Activated CD4-positive, alpha-beta T cell treated with anti-CD3 and anti-CD28 coated beads for 1 hour (primary cell): Measurements from ENCODE around the gene SDK1.

Source experiments
- DNase-seq: peaks from one replicate; pipeline ENCODE4 v3.0.0-alpha.2; 2020

SDK1 gene

DNA sequence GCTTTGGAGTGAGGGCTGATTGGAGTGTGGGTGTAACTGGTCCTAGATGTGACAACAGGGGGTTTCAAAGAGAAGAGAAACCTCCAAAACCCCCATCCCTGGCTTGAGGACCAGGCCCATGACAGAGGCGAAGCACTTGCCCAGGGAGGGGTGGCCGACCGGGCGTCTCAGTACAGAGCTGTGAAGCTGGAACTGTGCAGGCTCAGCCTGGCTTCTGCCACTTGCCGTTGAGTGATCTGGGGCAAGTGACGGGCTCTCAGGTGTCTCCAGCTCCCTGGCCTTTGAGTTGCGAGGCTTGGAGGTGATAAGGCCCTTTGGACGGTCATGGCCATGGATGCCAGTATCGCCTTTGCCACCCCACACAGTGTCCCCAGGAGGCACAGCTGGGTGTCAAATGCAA is 849.7 kb downstream of the SDK1 start:
- no peak for DNase-seq

DNA sequence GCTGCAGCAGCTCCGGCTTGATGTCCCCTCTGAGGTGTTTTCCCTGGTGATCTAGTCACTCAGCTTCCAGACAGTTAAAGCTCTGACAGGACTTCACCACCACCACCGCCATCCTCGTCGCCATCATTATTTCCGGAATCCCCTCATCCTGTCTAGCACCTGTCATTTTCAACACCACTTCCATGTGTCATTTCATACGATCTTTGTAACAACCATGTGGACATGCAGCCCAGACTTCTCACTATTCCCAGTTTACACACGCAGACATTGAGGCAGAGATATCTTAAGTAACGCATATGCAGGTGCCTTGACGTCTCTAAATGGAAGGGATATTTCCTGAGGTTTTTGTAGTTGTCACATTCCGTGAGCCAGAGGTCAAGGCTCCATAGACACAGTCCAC is 850.5 kb downstream of the SDK1 start:
- DNase-seq = no peak

DNA sequence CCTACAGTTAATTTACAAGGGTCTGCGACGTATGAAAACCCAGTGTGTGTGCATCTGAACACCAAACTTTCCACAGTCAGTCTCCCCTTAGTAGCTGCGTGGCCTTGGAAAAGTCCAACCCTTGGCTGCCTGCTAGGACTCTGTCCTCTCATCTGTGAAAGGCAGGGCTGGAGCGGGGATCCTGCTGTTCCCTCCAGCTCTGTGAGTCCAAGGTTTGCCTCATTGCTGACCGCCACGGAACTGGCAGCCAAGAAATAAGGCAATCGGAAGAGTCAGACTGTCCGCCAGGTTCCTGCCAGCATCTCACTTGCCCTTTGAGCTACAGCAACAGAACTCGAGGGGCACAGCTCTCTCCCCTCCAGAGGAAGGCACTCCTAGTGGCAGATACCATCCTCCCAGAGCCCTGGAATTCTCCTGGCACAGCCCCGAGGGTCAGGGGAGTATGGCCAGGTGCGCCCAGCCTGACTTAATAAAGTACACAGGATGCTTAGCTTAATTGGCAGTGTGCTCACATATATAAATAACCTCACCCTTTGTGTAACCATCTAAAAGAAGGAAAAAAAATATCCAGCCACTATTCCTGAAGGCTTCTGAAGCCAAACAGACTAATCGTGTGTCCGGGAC is 851.0 kb downstream of the SDK1 start:
- no peak for DNase-seq

DNA sequence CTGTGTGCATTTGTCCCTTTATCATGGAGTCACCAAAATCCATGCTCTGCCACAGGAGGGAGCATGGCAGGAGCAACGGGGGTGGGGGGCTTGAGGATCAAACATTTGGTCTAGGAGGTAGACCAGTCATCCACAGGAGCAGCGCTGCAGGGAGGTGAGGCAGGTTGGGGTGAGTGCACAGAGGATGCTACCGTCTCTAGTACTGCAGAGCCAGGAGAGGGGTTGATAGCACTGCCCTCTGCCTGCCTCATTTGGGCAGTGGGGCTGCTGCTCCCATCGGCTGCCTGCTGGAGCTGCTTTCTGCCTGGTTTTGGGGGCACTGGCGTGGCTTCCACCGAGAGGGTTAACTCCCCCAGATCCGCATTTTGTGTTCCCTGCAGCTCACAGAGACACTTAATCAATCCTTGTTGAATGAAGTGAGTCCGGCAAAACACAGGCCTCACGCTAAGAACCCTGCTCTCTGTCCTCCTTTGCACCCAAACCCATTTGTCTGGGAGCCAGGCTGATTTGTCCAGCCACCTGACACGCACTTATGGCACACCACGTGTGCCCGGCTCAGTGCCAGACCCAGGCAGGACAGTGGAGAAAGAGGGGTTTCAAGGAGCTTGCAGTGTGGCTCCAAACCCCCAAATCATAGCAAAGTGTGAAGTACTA is 854.0 kb downstream of the SDK1 start:
- no peak for DNase-seq

DNA sequence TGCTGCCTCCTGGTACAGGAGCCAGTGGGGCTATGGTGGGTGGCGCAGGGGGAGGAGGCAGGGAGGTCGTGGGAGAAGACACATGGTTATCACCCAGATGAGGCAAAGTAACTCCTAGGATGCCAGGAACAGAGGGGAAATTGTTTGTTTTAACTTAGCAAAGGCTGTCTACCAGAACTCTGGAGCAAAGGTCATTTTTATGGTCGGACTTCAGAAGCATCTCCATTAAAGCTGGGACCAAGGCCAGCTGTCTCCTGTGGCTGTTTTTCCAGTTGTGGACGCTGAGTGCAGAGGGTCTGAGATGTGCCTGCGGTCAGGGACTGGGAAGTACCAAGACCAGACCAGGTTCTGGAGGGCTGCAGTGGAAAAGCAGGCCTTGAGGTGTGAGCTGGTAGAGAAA is 855.1 kb downstream of the SDK1 start:
- DNase-seq = no peak

DNA sequence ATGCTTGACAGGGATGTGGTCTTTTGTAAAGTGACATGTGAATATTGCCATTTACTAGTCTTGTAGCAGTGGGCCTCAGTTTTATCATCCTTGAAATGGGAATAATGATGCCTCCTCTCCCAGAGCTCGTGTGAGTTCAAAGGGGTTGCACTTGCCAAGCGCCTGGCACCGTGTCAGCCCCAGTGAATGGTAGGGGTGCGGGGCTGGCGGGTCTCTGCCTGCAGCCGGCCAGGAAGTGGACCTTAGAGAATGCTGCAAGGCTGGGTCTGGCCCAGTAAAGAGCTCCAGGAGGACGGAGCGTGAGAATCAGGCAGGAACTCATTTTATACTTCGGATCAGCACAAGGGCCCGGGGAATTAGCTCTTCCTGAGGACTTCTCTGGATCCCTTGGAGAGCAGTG is 856.6 kb downstream of the SDK1 start:
- DNase-seq = no peak

DNA sequence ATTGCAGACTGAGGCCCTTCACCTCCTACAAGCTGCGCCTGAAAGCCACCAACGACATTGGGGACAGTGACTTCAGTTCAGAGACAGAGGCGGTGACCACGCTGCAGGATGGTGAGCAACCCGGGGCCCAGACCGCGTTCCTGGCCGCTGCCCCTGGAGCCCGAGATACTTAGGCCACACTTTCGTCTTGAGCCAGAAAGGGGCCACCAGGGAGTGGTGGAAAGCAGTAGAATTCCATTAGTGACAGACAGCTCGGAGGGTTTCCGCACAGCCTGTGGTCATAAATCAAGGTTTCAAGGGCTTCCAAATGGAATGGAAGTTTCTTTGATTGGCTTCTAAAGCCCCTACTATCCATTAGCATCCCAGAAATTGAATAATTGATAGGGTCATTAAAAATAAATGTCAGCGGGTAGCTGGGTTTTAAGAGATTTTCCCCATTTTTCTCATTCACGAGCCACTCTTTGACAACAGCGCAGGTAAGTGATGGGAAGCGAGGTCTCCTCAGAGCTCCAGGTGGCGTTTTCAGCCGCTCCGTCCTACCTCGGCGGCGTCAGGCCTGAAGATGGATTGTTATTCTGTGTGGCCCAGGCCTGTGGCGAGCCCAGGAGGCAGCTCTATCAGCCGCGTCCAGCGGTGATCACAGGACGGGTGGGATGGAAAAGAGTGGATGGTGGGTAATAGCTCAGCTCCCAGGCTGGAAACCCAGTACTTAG is 857.5 kb downstream of the SDK1 start:
- DNase-seq = no peak

DNA sequence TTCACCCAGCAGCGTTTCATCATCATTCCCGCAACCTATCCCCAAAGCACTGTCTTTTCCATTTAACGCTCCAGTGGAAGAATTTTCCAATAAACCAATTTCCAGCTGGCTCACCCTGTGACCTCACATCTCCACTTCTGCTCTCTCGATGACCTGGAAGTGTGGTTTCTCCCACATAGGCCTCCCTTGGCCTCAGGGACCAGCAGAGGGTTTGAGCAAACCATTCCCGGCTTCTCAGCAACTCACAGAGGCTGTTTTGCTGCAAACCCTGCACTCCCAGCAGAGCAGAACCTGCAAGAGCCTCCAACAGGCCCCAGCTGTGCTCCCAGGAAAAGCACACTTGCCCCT is 858.1 kb downstream of the SDK1 start:
- no peak for DNase-seq

DNA sequence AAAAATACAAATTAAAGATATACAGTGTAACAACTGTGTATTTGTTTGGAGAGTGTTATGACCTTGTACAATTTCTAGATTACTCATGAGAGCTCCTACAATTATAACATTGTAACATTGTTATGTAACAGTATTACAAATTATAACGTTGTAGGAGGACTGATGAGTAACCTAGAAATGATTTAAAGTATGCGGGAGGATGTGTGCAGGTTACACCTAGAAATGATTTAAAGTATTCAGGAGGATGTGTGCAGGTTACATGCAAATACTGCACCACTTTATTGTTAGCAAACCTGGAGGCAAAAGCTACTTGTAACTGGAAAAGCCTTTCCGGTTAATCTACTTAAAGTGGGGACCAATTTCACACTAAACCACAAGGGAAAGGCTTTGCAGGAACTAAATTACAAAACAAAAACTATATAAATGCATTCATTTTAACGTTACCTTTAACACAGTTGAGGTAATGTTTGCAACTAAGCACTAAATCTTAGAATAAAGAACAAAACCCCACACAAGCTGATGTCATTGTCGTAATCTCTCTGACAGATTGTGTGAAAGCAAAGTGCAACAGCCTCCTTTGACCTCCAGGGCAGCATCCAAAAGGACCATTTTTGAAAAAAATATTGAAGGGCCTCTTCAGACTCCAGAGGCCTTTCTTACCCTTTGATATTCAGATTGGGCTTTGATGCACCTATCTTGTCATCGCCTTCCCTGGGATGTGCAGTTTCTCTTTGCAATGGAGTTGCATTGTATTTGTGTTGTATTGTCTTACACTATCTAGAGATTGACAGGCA is 858.9 kb downstream of the SDK1 start:
- no peak for DNase-seq

DNA sequence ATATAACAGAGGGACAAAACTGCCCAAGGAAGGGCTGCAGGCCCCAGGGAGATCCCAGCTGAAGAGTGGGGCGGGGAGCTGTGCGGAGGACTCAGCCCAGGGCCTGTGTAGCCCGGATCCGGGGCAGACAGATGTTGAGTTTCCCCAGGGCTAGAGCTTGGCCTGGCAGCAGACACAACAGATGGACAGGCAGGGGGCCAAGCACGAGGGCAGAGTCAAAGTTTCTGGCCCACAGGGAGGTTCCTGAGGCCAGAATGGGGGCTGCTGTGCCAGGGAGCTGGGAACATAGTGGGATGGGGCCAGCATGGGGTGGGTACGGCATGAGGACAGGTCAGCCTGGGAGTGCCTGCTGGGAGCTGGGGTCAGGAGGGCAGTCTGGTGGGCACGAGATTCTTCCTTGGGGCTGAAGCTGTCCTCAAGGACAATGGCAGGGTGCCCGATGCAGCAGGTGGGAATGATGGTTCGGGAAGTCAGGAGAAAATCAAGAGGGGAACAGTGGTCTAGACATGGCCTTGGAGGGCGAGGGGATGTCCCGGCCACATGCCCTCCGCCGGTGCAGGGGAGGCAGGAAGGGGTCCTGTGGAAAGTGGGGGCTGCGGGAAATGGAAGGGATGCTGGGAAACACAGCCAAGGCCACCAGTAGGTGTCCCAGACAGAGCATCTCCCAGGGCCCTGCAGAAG is 862.0 kb downstream of the SDK1 start:
- DNase-seq = no peak

DNA sequence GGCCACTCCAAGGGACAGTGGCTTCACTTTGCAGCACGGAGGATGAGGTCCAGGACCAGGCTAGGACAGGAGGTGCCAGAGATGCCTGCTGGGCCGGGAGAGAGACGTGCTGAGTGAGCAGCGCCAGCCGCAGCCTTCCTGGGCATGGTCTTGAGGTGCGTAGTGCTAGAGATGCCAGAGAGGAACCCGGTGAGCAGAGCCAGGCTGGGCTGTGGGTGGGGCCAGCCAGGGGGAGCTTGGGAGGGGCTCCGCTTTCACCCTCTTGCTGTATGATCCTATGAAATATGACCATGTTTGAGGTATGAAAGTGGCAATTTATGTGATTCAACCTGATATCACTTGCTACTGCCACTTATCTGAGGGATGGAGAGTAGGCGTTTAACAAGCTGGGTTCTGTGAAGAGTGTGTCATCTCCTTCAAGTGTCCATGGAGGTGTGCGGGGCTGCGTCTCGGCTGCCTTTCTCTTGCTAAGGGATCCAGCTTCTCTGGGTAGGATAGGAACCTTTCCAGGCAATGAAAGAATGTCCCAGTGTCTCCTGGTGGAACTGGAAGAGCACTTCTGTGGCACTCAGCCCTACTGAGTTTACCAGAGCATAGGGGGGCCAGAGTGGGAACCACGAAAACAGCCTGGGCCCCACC is 862.6 kb downstream of the SDK1 start:
- DNase-seq = no peak

DNA sequence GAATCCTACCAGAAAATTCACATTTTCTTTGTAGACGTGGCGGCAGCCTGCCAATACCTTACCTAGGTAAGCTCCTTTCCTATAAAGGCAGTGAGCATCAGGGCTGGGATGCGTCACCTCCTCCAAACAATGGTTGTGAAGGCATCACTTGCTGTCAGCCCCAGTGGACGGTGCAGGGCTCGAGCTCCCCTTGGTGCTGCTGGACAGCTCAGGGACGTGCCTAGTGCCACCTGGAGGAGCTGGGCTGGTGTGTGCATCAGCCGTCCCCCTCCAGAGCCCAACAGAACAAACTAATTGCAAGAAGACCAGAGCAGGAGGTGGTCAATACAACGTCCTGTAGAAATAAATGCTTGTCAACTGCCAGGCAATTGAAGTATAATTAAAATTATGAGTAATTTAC is 863.5 kb downstream of the SDK1 start:
- no peak for DNase-seq

DNA sequence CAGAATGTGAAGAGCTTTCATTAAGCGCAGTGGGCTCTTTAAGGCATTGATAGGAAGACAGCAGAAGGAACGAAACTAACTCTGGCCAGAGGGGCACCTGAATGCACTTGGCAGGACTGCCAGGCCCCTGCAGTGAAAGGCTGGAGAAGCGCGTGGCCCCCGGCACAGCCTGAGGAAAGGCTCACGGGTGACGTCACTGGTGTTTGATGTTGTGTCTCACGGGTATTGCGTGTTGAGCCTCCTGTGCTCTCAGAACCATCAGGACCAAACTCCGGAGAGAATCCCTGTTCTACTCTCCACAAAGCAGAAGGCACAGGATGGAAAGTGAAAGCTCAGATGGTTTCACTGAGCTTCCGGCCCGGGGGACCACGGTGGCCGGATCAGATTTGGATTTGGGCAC is 865.3 kb downstream of the SDK1 start:
- DNase-seq = no peak

DNA sequence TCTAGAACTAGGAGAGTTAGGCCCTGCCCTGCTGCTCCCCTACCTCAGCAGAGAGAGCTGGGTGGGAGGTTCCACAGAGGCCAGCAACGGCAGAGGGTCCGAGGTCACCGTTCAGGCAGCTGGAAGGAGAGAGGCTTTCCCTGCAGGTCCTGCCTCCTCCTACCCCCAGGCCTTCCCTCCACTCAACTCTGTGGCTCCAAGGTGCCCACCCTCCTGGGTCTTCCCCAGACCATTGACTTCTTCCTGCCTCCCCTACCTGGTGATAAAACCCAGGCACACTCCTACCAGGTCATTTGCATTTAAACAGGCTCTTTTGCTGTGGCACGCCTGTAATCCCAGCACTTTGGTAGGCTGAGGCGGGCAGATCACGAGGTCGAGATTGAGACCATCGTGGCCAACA is 865.8 kb downstream of the SDK1 start:
- no peak for DNase-seq

DNA sequence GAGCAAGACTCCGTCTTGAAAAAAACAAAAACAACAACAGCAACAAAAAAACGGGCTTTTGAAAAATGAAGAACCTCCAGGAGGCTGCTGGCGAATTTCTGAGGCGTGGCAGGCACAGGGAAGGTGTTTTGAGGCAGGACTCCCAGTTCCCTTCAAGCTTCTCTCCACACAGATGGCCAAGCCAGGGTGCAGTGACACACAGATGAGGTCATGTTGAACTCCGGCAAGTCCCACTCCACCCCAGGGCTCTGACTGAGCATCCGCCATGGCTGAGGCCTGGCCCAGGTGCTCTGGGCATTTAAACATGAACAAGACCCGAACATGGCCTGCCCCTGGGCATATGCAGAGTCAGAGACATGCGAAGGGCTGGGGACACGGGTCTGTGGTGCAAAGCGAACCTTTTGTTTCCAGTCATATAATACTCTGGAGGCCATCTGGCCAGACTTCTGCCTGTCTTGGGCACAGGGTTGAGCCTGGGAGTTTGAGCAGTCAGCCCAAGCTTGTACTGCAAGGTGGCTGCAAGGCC is 866.4 kb downstream of the SDK1 start:
- no peak for DNase-seq

DNA sequence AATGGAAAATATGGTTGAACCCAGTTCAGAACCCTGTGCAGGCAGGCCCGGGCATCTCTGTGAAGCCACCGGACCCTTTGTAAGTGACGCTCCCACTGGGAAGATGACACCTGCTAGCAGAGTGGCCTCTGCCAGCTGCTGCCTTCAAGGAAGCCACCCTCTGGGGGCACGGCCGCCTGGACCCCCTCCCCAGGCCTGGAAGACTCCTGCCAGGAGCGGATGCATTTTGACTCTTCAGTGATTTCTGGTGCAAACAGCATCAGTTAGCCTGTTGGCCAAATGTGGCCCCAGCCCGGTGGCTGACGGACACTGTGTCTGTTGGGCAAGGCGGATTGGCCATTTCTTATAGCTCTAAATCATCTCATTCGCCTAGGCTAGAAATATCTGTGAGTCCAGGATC is 867.0 kb downstream of the SDK1 start:
- DNase-seq = no peak

DNA sequence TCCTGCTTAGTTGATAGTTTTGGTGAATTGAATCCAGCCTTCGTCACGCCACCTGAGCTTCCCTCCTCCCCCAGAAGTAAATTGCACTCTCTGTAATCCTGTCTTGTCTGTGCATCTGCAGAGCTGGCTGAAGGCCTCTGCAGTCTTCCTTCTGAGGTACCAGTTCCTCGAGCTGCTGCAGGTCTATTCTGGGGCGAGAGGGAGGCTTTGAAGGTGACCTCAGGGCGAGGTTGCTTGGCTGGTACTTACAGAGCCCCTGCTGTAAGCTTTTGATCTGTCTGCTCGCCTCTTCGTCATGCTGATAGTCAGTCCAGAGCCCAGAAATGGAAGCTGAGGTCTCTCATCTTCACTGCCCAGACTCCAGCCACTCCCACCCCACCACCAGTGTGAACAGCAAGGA is 867.5 kb downstream of the SDK1 start:
- DNase-seq = no peak

DNA sequence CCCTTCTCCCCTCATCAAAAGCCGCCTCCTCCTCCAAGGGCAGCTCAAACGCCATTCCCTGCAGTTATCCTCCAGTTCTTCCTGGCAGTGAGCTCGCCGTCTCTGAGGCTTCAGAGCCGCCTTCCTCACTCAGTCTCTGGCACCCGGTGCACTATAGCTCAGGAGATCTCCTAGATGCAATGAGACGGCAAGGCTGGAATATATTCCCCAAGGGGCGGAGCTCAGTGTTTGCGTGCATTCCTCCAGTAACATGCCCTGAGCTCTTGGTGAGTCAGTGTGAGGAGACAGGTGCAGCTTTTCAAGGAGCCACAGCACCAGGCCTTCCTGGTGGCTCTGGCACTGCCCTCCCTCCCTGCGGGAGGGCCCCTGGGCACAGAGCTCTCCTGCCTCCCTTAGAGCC is 868.4 kb downstream of the SDK1 start:
- DNase-seq = no peak

DNA sequence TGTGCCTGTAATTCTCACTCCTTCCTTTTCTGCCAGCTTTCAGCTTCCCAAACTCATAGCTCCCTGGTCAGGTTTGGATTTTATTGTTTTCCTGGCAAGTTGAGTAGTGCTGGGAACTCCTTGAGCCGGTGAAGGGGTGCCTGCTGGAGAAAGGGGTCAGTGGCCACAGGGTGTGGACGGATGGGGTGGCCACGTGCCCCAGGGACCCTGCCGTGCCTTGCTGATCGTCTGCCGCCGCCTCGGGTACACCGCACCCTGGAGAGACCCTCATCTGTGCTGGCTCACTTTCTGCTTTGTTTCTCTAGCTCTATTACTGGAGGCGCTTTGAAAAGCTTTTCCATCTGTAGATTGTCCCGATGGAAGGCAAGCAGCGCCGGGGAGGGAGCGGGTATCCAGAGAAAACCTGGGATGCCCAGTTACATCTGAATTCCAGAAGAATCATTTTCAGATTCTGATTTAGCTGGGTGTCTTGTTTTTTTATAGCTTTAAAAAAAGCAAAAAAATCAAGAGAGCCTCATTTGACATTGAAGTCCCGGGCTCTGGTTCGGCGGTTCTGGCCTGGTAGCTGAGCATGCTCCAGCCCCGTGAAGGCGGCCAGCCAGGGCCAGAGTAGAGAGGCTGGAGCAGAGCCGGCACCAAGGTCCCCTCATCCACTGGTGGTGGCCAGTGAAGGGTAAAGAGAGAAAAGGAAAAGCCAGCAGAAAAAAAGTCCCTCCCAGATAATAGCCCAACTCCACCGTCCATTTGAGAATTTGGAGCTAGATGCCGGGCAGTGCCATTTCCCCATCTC is 870.1 kb downstream of the SDK1 start:
- no peak for DNase-seq

DNA sequence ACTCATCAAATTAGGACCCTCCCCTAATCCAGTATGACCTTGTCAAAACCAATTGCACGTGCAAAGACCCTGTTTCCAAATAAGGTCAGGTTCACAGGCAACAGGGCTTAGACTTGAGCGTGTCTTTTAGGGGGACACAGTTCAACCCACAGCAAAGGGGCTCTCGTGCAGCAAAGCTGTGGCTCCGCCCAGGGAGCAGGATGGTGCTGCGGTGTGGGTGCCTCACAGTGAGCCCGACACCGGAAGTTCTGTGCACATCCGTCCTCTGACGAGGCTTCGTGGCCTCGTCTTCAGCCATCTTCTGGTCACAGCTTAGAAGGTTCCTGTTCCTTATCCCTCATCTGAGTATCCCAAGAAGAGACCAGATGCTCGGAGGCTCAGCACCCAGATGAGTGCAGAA is 871.8 kb downstream of the SDK1 start:
- DNase-seq = no peak

DNA sequence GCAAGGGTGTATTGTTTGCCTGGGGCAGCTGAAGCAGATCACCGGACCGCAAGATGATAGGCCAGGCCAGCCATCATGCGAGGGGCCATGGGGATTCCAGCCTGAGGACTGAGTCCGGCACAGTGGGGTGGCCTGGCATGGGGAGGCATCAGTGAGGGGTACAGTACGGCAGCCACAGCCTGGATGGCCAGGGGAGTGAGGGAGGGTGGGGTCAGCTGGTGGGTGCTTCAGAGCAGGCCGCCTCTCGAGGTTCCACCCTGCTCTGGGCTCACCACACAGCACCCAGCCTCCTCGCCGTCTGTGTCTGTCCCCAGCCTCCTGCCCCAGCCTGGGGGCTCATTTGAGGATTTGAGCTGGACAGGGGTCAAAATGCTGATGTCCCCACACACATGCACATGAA is 872.6 kb downstream of the SDK1 start:
- no peak for DNase-seq

DNA sequence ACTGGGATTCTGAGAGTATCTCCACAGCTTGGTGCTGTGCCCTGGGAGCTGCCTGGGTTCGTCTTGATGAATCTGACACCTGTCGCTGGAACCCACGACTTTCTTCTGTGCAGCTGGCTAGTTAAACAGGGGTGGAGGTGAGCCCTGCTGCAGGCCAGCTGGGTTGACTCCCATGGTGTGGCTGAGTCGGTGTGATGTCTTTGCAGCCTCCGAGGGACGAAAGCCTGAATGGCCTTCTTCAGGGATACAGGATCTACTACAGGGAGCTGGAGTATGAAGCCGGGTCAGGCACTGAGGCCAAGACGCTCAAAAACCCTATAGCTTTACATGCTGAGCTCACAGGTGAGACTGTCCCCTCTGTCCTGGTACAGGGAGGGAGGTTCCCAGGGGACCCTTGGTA is 873.0 kb downstream of the SDK1 start:
- DNase-seq = no peak
